ENCODE results near the gene FYB1.

FYB1 gene

DNA sequence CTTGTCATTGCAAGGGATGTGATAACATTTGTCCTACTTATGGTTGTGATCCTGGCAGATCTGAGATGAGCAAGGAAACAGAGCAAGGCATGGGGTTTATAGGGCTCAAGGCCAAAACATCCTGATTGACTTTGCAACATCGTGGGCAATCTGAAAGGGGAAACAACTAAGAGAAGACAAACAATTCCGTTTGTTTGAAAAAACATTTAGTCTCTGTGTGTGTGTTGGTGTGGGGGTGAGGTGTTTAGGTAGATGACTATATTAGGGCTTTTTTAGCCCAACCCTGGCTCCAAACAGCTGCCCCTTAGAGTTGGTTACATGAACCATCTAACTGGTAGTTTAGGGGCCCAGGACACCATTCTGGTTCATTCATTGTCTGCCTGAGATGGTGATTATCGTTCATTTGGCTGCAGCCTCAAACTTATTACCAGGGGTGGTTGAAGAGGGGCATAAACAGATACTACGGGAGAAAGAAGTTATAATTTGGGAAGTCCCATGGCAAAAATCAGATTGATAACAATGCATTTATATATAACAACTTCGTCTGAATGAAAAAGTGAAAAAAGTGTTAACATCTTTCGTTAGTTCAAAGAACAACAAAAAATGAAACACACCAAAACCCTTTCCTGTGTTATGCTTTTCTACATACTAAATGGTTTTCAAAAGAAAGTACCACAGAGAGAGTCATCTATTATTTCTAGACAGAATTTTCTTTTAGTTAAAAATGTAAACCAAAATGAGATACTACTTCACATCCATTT is 5.7 kb downstream of the FYB1 start:
- intact Hi-C loops (cut with DNase I): loop anchor here (10.0 kb wide), 1 partner anchor 361 kb away; no protein-coding TSS in a partner anchor
- DNase-seq: no peak

DNA sequence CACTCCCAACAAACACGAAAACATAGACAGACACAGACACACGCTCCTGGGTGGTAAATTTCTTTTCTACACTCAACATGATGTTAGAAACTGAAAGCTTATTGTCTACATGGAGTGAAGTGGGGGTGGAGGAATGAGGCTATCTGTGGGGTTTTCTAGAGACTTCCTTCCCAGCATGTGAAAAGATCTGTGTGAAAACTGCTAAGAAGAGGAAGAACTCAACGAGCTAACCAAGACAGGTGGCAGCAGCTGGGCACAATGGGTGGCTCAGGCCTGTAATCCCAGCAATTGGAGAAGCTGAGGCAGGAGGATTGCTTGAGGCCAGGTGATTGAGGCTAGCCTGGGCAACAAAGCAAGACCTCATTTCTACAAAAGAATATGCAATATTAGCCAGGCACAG is 7.6 kb downstream of the FYB1 start:
- no peak for DNase-seq
- intact Hi-C loops (cut with DNase I): loop anchor here (10.0 kb wide), 1 partner anchor 363 kb away; no protein-coding TSS in a partner anchor

DNA sequence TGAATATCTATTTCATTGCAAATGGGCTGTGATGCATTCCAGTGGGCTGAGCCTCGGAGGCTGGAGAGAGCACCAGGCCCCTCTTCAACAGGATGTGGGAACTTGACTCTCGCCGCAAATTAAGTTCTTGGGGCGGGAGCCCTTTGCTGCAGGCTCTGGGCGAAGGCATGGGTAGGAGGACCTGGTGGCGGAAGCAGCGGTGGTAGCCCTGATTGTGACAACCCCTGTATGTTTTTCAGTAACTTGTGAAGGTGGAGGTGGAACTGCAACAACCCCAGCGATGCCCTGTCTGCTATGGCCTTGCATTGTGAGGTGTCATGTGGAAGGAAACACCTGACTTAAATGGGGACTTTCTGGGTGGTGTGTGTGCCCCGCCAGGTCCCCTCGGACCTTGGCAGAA is 9.4 kb downstream of the FYB1 start:
- intact Hi-C loops (cut with DNase I): loop anchor here (10.0 kb wide), 1 partner anchor 365 kb away; no protein-coding TSS in a partner anchor
- DNase-seq: no peak

DNA sequence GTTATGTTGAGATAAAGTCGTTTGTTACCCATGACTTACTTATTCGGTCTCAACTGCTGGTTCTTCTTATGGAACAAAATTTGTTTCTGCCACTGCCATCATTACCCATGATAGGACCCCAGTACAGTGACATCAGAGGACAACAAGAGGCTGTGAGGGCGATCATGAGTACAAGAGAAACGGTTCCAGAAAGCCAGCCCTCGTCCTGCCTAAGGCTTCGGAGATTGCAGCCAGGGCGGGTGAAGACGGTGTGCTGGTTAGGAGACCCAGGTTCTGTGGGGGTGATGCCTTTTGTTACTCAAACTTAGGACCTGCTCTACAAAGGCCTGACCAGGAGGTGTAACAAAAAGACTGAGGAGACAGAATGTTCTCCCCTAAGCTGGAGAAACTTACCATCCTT is 10.9 kb downstream of the FYB1 start:
- intact Hi-C loops (cut with DNase I): no loop called here

DNA sequence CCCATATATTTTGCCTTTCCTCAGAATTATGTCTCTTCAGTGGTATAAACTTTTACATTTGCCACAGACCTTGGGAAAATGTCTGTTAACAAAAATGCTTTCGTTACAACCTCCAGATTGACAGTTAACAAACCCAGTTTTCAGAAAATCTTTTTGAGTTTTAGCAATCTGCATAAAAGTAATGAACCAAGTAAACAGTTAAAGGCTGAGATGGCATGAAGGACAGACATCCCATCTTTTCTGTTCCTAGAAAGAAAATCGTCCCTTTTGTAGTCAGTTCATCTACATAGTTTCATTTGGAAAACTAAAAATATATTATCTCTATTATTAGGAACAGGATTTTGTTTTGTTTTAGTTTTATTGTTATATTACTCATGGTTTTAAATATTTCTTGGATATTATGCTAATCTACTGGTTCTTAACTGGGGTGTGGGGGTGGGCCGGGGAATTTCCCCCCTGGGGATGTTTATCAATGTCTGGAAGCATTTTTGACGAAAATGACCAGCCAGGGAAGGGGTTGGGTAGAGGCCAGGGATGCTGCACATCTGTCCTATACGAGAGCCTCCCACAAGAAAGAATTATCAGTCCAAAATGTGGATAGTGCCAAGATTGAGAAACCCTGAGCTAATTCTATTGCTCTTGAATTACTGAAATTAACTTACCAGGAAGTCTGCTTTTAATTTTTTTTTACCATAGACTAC is 11.9 kb downstream of the FYB1 start:
- intact Hi-C loops (cut with DNase I): no loop called here
- DNase-seq: no peak

More for the DNA sequence above, 10.9 kb downstream of the FYB1 start:
- DNase-seq: no peak

DNA sequence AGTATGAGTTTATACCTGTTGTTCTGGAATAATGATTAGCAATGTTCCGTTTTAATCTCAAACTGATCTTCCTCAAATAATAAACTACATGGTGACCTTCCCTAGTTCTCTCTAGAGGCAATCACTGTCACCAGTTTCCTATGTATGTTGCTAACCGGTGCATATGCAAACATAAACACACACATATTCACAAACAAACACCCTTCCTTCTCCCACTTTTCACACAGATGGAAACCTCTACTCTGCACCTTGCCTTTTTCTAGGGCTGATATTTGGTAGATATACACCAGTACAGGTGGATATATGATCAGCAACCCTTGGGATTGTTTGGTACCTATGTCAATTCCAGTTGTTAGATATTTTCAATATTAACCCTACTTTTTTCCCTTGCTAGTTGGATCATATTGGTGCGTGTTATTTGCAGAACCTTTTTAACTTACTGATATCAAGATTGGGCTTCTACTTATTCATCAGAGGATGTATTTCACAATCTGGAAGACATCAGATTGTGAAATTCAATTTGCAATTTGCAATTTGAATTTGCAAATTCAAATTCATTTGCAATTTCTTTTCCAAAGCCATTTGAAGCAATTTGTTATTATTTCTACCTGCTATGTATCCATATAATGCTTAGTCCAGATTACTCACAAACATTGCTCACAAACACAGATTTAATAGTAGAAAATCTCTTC is 12.6 kb downstream of the FYB1 start:
- DNase-seq: no peak
- intact Hi-C loops (cut with DNase I): no loop called here

DNA sequence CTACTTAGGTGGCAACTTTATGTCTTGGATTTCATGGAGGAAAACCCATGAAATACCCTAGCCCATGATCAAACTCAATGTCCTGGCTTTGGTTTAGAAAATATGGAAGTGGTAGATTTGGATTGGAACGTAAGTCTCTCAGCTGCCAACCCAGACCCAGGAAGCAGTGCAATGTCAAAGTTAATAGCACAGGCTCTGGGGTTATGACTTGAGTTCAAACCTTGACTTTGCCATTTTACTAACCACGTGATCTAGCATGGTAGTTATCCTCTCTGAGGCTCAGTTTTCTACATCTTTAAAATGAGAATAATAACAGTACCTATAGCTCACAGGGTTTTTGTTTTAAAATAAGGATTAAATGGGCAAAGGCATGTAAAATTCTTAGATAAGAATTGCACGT is 13.8 kb downstream of the FYB1 start:
- intact Hi-C loops (cut with DNase I): no loop called here

DNA sequence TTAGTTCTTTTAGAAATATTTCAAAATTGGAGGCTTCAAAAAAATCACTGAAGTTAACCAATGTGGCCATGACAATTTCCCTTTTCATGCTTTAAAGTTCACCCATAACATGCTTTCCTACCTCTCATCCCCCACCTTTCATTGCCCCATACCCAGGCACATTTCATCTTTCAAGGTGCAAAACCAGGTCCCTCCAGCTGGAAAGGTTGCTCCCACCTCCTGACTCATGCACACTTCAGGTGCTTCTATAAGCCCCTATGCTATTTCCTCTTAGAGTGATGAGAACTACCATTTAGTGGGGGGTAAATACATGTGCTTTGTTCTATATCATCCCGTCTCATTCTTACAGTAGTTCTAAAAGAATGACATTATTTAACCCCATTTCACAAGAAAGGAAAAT is 15.4 kb downstream of the FYB1 start:
- intact Hi-C loops (cut with DNase I): no loop called here
- DNase-seq: no peak

More for the DNA sequence above, 13.8 kb downstream of the FYB1 start:
- no peak for DNase-seq

DNA sequence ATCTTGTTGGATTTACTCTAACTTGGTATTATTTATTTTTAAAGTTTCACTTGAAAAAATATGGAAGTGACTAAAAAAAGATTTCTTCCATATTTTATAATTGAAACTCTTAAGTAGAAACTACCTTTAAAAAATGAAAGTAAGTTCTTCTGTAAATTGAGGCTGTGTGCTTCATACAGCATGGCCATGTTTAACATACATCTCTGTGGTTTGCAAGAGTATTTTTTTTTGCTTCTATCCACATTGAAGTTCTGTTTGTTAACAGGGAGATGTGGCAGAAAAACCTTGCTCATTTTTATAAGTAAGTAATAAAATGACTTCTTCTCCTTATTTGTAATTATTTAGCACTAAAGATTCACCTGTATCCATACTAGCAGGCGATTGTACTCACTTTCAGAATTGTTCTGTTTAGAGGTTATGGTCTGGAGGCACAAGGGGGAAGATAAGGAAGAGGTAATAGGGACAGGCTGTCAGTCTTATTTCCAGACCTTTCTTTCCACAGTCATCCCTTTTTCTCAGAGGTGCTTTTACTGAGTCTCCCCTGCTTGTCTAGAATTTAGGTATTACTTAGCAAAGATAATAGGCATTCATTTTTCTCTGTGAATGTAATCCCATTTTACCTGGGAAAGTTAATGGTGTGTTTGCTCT is 16.0 kb downstream of the FYB1 start:
- no peak for DNase-seq
- intact Hi-C loops (cut with DNase I): no loop called here

DNA sequence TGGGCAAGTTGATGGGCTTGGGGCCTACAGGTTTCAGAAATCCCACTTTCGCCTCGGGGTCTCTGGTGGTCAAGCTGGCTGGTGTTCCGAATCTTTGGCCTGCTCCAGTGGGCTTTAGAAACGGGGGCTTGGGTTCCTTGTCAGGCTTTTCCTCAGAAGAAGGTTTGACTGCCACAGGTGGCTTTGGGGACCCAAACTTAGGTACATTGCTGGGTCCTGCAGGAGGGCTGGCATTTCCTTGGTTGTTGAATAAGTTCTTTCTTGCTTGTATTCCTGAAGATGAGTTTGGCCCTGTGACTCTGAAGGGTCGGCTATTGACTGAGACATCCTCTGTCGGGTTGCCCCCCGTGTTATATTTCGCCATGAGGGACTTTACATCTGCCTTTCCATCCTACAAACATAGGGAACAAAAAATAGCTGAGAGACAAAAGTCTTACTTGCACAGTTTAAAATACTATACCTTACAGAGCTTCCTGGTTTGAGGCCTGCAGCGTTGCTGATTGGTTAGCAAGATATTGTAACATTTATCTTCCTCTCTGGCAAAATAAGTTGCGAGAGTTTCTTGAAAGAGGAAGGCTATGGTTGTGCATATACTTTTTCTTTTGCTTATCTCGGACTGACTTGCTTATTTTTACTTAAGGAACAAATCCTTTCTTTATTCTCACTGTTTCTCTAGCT is 16.6 kb downstream of the FYB1 start:
- no peak for DNase-seq
- intact Hi-C loops (cut with DNase I): no loop called here

DNA sequence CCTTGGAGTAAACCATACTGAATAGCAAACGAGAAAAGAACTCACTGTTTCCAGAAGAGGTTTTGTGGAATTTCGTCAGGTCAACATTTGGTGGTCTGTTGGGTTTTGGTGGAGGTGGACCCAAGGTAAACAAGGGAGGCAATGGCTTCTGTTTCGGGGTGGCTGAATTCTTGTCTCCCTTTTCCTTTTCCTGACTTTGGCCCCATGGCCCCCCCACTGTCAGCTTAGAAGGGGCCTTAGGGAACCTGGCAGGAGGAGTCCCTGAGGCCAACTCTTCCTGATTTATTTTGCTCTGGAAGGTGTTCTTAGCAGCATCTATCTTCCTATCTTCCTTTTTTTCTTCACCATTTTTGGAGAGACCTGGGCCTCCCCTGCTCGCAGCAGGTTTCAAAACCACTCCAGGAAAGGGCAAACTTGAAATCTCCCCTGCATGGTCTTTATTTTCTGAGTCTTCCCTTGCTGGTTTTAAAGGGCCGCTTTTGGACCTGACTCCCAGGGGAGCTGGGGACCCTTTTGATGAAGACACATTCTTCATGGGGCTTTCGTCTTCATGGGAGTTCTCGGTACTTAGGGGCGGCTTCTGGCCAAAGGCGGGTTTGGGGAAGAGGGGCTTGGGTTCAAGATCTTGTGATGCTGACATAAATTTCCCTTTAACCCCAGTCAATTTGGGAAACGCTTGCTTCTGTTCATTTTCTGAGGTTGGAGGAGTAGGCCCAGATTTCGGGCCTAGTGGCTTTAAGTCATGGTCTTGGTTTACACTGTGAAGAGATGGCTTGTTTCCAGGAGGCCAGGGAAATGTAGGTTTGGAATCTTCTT is 17.4 kb downstream of the FYB1 start:
- intact Hi-C loops (cut with DNase I): no loop called here
- no peak for DNase-seq

DNA sequence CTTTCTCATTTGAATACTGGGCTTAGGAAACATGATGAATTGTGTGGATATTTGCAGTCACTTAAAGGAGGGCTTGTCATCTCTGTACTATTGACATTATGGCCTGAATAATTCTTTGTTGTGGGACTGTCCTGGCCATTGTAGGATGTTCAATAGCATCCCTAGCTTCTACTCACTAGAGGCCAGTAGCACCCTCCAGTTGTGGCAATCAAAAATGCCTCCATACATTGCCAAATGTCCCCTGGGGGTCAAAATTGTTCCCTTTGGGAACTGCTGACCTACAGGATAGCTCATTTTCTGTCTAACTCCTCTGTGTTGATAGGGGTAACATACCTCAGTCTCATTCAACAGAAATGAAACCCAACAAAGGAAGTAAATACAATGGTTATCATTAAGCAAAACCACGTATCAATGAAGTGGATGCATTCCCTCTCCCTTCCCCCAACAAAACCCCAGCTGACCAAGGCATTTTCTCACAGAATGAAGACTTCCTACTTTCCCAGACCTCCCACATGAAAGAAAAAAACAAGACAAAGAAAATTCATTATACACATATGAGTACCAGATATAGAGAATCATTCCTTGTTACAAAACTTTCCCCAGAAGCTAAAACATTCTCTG is 18.1 kb downstream of the FYB1 start:
- intact Hi-C loops (cut with DNase I): no loop called here
- no peak for DNase-seq

DNA sequence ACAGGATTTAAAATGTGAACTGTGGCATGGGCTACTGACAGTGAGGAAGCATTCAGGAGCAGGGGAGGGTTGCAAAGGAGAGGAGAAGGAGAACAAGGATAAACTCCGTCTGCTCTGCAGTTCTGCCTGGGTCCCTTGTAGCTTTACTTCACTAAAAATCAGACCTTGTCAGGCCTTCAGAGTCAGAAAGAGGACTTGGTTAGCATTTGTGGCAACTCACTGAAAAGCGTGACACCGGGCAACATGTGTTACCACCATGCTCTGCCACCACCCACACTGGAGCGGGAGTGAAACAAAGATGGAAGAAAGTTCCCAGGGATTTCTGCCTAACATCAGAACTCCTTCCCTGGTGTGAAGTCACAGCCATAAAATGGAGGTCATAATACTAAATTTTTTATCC is 19.3 kb downstream of the FYB1 start:
- intact Hi-C loops (cut with DNase I): no loop called here
- DNase-seq: no peak

DNA sequence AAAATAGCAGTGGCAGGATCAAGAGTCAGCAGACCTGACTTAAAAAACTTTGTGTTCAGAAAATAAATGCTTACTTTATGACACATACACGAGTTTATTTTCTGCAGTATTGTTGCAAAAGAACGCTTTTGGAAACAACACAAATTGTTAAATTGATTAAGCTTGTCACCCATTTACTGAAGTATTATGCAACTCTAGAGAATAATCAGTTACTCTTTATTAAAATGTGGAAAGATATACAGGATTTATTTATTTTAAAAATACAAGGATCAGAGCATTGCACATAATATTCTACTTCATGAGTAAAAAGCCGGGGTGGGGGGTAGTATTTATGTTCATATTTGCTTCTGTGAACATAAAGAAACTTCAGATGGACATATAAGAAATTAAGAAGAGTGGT is 20.0 kb downstream of the FYB1 start:
- intact Hi-C loops (cut with DNase I): no loop called here
- no peak for DNase-seq

DNA sequence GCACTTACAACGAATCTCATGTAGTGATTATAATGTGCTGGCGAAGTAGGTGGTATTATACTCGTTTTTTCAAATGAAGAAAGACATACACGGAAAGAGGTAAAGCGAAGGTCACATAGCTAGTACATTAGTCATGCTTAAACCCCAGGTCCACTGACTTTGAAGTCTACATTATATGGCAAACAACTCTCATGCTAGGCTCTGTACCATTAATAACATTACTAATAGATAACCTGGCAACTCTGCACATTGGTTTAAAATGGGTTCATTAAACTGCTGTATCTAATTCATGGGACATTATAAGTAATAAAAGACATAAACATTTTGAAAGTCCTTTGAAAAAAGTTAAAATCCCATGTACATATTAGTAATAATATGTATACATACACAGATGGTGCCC is 21.2 kb downstream of the FYB1 start:
- intact Hi-C loops (cut with DNase I): no loop called here
- DNase-seq: no peak

DNA sequence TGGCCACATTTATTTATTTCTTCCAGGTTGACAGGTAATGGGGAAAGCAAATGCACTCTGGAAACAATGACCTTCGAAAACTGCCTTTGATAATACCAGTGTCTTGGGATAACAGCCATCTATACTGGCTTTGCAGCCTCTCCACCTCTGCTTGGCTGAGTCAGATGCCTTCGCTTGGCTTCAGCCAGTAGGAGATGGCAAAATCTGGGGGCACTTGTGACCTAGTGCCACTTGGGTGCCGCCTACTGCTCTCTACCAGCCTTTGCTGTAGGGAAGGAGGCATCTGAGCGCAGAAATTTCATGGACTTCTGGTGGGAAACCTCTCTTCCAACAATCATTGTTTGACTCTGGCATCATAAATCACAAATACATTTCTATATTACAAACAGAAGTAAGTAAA is 21.8 kb downstream of the FYB1 start:
- DNase-seq: no peak
- intact Hi-C loops (cut with DNase I): no loop called here

DNA sequence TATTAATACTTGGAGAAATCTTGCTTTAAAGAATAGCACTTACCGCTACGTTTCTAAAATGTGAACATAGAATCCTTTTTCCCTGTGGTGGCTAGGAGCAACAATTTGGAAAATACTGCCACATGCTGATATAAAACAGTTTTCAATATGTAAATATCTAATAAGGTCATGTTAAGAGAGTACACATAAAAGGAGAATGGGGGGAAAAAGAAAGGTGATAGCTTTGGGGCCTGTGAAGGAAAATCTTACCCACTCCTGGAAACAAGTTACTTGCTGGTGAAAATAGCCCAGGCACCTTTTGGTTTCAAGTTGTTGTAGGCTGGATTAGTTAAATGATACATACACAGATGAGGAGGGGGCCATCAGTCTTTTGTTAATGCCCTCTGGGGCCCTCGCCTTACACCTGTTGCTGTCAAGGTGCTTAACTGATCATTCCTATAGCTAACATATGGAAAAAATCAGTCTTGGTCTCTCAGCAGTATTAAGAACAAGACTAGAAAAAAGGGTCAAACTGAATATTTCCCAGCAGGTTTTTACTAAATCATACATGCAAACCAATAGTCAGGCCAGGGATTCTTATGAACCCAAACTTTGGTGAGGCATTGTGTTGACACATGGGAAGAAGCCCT is 24.1 kb downstream of the FYB1 start:
- intact Hi-C loops (cut with DNase I): no loop called here
- DNase-seq: no peak
